Measurements from ENCODE around the gene VNN1.

Gene VNN1

DNA sequence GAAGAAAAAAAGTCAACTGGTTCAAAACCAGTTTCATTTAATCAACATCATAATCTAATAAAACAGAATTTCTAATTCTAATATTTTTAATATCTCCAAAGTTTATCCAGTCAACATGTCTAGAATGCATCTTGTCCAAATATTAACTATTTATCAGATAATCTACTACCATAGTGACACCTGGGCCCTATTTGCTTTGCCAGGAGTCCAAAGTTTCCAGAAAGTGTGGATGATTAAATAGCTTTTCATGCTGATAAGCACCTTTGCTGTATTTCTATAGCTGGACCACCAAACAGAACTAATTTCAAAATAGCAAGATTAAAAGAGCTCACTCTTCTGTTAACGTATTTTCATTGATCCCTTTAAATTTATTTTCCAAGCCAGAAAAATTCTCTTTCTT is 42.6 kb downstream of the VNN1 start:
- Histone ChIP-seq H4K20me1 (ENCODE audit: low read depth, low read length) (no peaks in the 10 kb centered on the region), H3K4me2 (ENCODE audit: low read depth, low read length, poor library complexity, severe bottlenecking) (no peak overlapping the region)
- TF ChIP-seq, protein P1, sequence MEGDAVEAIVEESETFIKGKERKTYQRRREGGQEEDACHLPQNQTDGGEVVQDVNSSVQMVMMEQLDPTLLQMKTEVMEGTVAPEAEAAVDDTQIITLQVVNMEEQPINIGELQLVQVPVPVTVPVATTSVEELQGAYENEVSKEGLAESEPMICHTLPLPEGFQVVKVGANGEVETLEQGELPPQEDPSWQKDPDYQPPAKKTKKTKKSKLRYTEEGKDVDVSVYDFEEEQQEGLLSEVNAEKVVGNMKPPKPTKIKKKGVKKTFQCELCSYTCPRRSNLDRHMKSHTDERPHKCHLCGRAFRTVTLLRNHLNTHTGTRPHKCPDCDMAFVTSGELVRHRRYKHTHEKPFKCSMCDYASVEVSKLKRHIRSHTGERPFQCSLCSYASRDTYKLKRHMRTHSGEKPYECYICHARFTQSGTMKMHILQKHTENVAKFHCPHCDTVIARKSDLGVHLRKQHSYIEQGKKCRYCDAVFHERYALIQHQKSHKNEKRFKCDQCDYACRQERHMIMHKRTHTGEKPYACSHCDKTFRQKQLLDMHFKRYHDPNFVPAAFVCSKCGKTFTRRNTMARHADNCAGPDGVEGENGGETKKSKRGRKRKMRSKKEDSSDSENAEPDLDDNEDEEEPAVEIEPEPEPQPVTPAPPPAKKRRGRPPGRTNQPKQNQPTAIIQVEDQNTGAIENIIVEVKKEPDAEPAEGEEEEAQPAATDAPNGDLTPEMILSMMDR (IDR thresholded peaks at IDR 0.05; ENCODE audit: insufficient read depth, low read length, poor library complexity, severe bottlenecking), result no peak
- TF ChIP-seq EZH2phosphoT487 (conservative IDR thresholded peaks at IDR 0.05; ENCODE audit: low read length), result no peak

DNA sequence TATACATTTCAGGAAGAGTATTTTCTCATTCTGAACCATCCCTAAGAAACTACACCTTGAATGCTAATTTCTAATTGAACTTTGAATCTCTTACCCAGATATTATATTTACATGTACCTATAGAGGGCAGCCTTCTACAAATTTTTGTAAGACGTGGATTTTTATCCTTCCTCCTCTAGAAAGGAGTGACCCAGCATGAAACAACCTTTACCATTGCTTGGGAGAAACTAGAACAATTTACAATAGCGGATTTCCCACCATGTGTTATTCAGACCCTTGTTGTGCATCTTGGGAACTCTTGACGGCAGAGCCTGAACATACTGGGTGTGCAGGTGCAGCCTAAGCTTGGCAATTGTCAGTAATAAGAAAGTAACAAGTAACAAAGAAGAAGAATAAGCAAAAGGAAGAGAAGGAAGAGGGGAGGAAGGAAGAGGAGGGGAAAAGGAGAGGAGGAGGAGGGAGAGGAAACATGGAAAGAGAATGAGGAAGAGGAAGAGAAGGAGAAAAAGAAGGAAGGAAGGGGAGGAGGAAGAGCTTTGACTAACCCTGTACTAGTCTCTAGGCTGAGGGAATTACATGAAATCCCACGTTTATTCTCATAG is 44.1 kb downstream of the VNN1 start:
- peak overlapping the region; percentile 34 for H3K4me2 ChIP-seq (ENCODE audit: low read depth, low read length, poor library complexity, severe bottlenecking)
- no peaks in the 10 kb centered on the region for H3K9me2 ChIP-seq (replicated peaks; ENCODE audit: insufficient read depth, low read length)
- no peaks in the 10 kb centered on the region for H4K20me1 ChIP-seq (ENCODE audit: low read depth, low read length)
- no peaks in the 10 kb centered on the region for H3K9me3 ChIP-seq (ENCODE audit: insufficient read depth, low read length)
- H3K9ac ChIP-seq (ENCODE audit: low read length), result no peak overlapping the region
- no peaks in the 10 kb centered on the region for H3K36me3 ChIP-seq (ENCODE audit: low read length)
- H2AFZ ChIP-seq (ENCODE audit: low read depth, low read length, severe bottlenecking), result peak overlapping the region; percentile 56
- H3K27ac ChIP-seq (ENCODE audit: low read depth, low read length), result no peak overlapping the region
- no peaks in the 10 kb centered on the region for H3F3A ChIP-seq (ENCODE audit: insufficient read depth)
- no peaks in the 10 kb centered on the region for H3K27me3 ChIP-seq (ENCODE audit: low read length)
- TF ChIP-seq EZH2phosphoT487 (conservative IDR thresholded peaks at IDR 0.05; ENCODE audit: low read length), result no peak
- TF ChIP-seq, protein P1 (IDR thresholded peaks at IDR 0.05; ENCODE audit: insufficient read depth, low read length, poor library complexity, severe bottlenecking), result peak; percentile 58
- H3K4me3 ChIP-seq (ENCODE audit: insufficient read depth, low read length, poor library complexity, severe bottlenecking), result no peak overlapping the region
- H3K79me2 ChIP-seq (ENCODE audit: insufficient read depth, low read length), result no peaks in the 10 kb centered on the region

More for the DNA sequence above, 42.6 kb downstream of the VNN1 start:
- no peaks in the 10 kb centered on the region for H3K79me2 ChIP-seq (ENCODE audit: insufficient read depth, low read length)
- H3K27ac ChIP-seq (ENCODE audit: low read depth, low read length), result no peak overlapping the region
- no peaks in the 10 kb centered on the region for H3K27me3 ChIP-seq (ENCODE audit: low read length)
- no peak overlapping the region for H2AFZ ChIP-seq (ENCODE audit: low read depth, low read length, severe bottlenecking)
- no peak overlapping the region for H3K4me3 ChIP-seq (ENCODE audit: insufficient read depth, low read length, poor library complexity, severe bottlenecking)
- H3K9me2 ChIP-seq (replicated peaks; ENCODE audit: insufficient read depth, low read length), result no peaks in the 10 kb centered on the region
- H3K9me3 ChIP-seq (ENCODE audit: insufficient read depth, low read length), result no peaks in the 10 kb centered on the region
- no peaks in the 10 kb centered on the region for H3K36me3 ChIP-seq (ENCODE audit: low read length)
- H3F3A ChIP-seq (ENCODE audit: insufficient read depth), result no peaks in the 10 kb centered on the region
- no peak overlapping the region for H3K9ac ChIP-seq (ENCODE audit: low read length)

DNA sequence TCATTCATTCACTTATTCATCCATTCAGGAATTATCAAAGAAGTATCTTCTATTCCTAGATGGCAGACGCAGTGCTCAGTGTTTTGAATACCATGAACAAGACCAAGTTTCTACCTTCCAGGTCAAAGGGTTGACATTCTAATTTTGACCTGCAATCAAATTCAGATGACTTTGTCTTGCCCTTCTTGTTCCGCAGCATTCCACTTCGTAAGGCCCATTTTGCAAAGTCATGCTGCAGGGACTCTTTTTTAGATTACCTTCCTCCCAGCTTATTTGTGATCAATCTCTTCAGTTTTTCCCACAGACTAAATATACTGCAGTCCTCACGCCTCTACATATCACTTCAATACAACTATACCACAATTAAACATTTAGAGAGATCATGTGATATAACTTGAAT is 47.7 kb downstream of the VNN1 start:
- no peaks in the 10 kb centered on the region for H3K79me2 ChIP-seq (ENCODE audit: insufficient read depth, low read length)
- H3K27ac ChIP-seq (ENCODE audit: low read depth, low read length), result no peak overlapping the region
- no peaks in the 10 kb centered on the region for H3K9me3 ChIP-seq (ENCODE audit: insufficient read depth, low read length)
- H3K9me2 ChIP-seq (replicated peaks; ENCODE audit: insufficient read depth, low read length), result no peaks in the 10 kb centered on the region
- no peak overlapping the region for H3K4me2 ChIP-seq (ENCODE audit: low read depth, low read length, poor library complexity, severe bottlenecking)
- no peaks in the 10 kb centered on the region for H3K27me3 ChIP-seq (ENCODE audit: low read length)
- no peak overlapping the region for H3K9ac ChIP-seq (ENCODE audit: low read length)
- TF ChIP-seq EZH2phosphoT487 (conservative IDR thresholded peaks at IDR 0.05; ENCODE audit: low read length), result no peak
- TF ChIP-seq, protein P1 (IDR thresholded peaks at IDR 0.05; ENCODE audit: insufficient read depth, low read length, poor library complexity, severe bottlenecking), result no peak
- no peak overlapping the region for H2AFZ ChIP-seq (ENCODE audit: low read depth, low read length, severe bottlenecking)
- no peaks in the 10 kb centered on the region for H3F3A ChIP-seq (ENCODE audit: insufficient read depth)
- H3K36me3 ChIP-seq (ENCODE audit: low read length), result no peaks in the 10 kb centered on the region
- H4K20me1 ChIP-seq (ENCODE audit: low read depth, low read length), result no peaks in the 10 kb centered on the region
- no peak overlapping the region for H3K4me3 ChIP-seq (ENCODE audit: insufficient read depth, low read length, poor library complexity, severe bottlenecking)

Data from SU-DHL-6 (cell line).